ENCODE data around the gene UVRAG.

UVRAG gene

DNA sequence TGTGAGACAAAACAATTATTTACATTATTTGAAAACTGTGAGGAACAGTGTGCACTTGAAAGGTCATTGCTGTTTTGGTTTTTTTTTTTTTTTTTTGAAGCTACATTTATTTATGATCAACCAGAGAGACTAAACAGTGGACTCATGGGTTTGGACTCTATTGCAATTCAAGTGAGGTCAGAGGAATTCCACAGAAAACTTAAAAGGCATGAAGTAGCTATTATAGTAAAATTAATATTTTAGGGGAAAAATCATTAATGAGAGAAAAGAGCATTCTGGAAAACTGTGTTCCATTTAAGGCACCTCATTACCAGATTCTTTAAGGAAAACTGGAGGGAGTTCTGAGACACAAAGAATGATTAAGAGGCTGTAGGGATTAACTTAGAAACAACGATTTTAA lies 288.4 kb downstream of the UVRAG start:
- TF ChIP-seq, protein P1, sequence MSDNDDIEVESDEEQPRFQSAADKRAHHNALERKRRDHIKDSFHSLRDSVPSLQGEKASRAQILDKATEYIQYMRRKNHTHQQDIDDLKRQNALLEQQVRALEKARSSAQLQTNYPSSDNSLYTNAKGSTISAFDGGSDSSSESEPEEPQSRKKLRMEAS (IDR thresholded peaks at IDR 0.05), result no peak
- no peak for TF ChIP-seq YY1 (IDR thresholded peaks at IDR 0.05; ENCODE audit: low read depth)
- TF ChIP-seq RAD21 (IDR thresholded peaks at IDR 0.05; ENCODE audit: low read depth), result no peak
- TF ChIP-seq CEBPB (IDR thresholded peaks at IDR 0.05), result no peak
- TF ChIP-seq, protein P2, sequence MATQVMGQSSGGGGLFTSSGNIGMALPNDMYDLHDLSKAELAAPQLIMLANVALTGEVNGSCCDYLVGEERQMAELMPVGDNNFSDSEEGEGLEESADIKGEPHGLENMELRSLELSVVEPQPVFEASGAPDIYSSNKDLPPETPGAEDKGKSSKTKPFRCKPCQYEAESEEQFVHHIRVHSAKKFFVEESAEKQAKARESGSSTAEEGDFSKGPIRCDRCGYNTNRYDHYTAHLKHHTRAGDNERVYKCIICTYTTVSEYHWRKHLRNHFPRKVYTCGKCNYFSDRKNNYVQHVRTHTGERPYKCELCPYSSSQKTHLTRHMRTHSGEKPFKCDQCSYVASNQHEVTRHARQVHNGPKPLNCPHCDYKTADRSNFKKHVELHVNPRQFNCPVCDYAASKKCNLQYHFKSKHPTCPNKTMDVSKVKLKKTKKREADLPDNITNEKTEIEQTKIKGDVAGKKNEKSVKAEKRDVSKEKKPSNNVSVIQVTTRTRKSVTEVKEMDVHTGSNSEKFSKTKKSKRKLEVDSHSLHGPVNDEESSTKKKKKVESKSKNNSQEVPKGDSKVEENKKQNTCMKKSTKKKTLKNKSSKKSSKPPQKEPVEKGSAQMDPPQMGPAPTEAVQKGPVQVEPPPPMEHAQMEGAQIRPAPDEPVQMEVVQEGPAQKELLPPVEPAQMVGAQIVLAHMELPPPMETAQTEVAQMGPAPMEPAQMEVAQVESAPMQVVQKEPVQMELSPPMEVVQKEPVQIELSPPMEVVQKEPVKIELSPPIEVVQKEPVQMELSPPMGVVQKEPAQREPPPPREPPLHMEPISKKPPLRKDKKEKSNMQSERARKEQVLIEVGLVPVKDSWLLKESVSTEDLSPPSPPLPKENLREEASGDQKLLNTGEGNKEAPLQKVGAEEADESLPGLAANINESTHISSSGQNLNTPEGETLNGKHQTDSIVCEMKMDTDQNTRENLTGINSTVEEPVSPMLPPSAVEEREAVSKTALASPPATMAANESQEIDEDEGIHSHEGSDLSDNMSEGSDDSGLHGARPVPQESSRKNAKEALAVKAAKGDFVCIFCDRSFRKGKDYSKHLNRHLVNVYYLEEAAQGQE (IDR thresholded peaks at IDR 0.05; ENCODE audit: low read depth), result no peak
- no peak for TF ChIP-seq TCF12 (IDR thresholded peaks at IDR 0.05; ENCODE audit: low read depth)
- no peak for TF ChIP-seq TAF1 (IDR thresholded peaks at IDR 0.05; ENCODE audit: low read depth)
- TF ChIP-seq FOXM1 (IDR thresholded peaks at IDR 0.05; ENCODE audit: borderline replicate concordance, low read depth), result no peak
- TF ChIP-seq NFIC (IDR thresholded peaks at IDR 0.05), result no peak
- no peak for TF ChIP-seq TEAD4 (IDR thresholded peaks at IDR 0.05)
- no peak for TF ChIP-seq ZBTB7A (IDR thresholded peaks at IDR 0.05; ENCODE audit: low read depth)
- TF ChIP-seq EP300 (IDR thresholded peaks at IDR 0.05; ENCODE audit: borderline replicate concordance), result no peak
- TF ChIP-seq, protein P3, sequence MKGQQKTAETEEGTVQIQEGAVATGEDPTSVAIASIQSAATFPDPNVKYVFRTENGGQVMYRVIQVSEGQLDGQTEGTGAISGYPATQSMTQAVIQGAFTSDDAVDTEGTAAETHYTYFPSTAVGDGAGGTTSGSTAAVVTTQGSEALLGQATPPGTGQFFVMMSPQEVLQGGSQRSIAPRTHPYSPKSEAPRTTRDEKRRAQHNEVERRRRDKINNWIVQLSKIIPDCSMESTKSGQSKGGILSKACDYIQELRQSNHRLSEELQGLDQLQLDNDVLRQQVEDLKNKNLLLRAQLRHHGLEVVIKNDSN (IDR thresholded peaks at IDR 0.05), result no peak
- TF ChIP-seq EGR1 (IDR thresholded peaks at IDR 0.05), result no peak
- no peak for TF ChIP-seq CREB1 (IDR thresholded peaks at IDR 0.05; ENCODE audit: low read depth)

DNA sequence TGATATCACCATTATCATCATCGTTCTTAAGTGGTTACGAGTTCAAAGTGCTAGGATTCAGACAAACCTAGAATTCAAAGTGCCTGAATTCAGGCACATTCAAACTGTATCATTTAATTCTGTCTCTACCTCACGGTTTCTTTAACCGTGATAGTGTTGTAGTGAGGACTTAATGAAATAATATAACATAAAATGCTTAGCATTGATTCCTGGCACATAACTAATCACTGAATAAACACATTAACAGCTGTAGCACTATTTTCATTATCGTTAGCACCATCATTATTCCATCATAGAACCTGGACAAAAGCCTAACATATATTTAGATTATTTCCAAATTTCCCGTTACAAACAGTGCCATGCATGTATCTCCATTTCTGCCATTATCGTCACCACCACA lies 289.3 kb downstream of the UVRAG start:
- TF ChIP-seq TEAD4 (IDR thresholded peaks at IDR 0.05) (no peak), CEBPB (IDR thresholded peaks at IDR 0.05) (no peak), EP300 (IDR thresholded peaks at IDR 0.05; ENCODE audit: borderline replicate concordance) (no peak), ZBTB7A (IDR thresholded peaks at IDR 0.05; ENCODE audit: low read depth) (no peak), TAF1 (IDR thresholded peaks at IDR 0.05; ENCODE audit: low read depth) (no peak), RAD21 (IDR thresholded peaks at IDR 0.05; ENCODE audit: low read depth) (no peak), CREB1 (IDR thresholded peaks at IDR 0.05; ENCODE audit: low read depth) (no peak), TCF12 (IDR thresholded peaks at IDR 0.05; ENCODE audit: low read depth) (no peak), YY1 (IDR thresholded peaks at IDR 0.05; ENCODE audit: low read depth) (no peak), NFIC (IDR thresholded peaks at IDR 0.05) (no peak), FOXM1 (IDR thresholded peaks at IDR 0.05; ENCODE audit: borderline replicate concordance, low read depth) (no peak), EGR1 (IDR thresholded peaks at IDR 0.05) (no peak)
- TF ChIP-seq, protein P3 (IDR thresholded peaks at IDR 0.05), result no peak
- TF ChIP-seq, protein P1 (IDR thresholded peaks at IDR 0.05), result no peak
- TF ChIP-seq, protein P2 (IDR thresholded peaks at IDR 0.05; ENCODE audit: low read depth), result no peak

DNA sequence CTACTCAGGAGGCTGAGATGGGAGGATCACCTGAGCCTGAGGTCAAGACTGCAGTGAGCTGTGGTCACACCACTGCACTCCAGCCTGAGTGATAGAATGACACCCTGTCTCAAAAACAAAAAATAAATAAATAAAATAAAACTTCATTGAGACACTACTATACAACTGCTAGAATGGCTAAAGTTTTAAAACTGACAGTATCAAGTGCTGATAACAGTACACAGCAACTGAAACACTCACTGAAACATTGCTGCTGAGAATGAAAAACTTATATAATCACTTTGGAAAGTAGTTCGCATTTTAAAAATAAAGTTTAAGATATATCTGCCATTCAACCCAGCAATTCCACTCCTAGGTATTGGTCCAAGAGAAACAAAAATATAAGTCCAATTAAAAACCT lies 290.6 kb downstream of the UVRAG start:
- TF ChIP-seq, protein P3 (IDR thresholded peaks at IDR 0.05), result no peak
- no peak for TF ChIP-seq TCF12 (IDR thresholded peaks at IDR 0.05; ENCODE audit: low read depth)
- no peak for TF ChIP-seq EGR1 (IDR thresholded peaks at IDR 0.05)
- no peak for TF ChIP-seq CREB1 (IDR thresholded peaks at IDR 0.05; ENCODE audit: low read depth)
- TF ChIP-seq, protein P2 (IDR thresholded peaks at IDR 0.05; ENCODE audit: low read depth), result no peak
- no peak for TF ChIP-seq CEBPB (IDR thresholded peaks at IDR 0.05)

DNA sequence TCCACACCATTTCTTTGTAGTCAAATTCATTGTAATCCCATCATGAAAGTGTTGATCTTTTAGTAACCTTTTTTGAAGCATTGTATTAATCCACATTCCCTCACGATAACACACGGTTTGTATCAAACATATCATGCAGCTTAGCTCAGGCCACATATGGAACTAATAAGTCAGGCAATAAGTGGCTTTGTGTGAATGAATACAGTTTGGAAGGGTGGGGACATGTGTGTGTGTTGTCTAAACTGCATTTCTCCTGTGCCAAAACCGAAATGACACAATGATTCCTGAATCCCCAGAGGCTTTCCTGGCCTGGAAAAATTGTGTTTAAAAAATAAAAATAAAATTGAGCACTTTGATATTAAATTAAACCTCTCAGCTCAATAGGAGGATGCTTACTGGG lies 293.0 kb downstream of the UVRAG start:
- TF ChIP-seq TEAD4 (IDR thresholded peaks at IDR 0.05) (no peak), CREB1 (IDR thresholded peaks at IDR 0.05; ENCODE audit: low read depth) (no peak), YY1 (IDR thresholded peaks at IDR 0.05; ENCODE audit: low read depth) (no peak), RAD21 (IDR thresholded peaks at IDR 0.05; ENCODE audit: low read depth) (no peak), TCF12 (IDR thresholded peaks at IDR 0.05; ENCODE audit: low read depth) (no peak), ZBTB7A (IDR thresholded peaks at IDR 0.05; ENCODE audit: low read depth) (no peak), EP300 (IDR thresholded peaks at IDR 0.05; ENCODE audit: borderline replicate concordance) (no peak)

All from Ishikawa (cell line).